ENCODE measurements around the gene LZTS2. TPM values are rescaled to one million over a fixed set of nuclear protein-coding genes. Genes with fewer than 3 reads are reported as not detected.

LZTS2 gene
- total RNA-seq, 1 donor from 2014 or later = 52.2 TPM

- DNase-seq (ENCODE audit: low spot score) = no peak
- H3K36me3 Mint-ChIP-seq (ENCODE audit: low read depth, unreplicated experiment) = peaks cover 8% of the 10 kb centered on the region
Observed at GRCh38 chr10:101000127-101000914, 713 bp downstream of the LZTS2 start.

DNA sequence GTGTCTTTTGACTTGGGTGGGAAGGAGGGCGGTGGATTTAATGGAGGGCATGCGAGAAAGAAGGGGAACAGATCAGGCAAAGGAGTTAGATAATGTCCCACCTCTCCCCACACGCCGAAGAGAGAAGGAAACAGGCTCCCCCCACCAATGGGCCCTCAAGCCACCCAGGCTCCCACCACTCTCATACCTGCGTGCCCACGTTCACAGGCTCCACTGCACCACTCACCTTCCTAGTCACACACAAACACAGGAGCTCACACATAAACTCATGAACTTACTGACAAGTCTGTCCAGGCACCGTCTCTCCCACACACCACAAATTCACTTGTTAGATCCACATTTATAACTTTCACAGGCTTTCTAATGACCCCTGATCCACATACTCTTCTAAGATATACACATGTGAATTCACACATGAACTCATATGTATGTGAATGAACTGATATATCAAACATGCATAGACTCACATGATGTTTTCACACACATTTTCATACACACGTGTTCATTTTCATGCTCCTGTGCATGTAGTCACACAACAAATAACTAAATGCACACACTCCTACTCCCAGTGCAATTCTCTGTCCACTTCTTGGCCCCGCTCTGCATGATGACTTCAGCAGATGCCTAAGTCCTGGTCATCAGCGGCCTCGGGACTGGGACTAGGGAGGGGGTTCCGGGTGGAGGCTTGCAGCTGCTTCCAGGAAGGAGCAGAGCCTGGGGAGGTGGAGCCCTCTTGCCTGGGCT, 1.5 kb downstream of the LZTS2 start:
- DNase-seq (ENCODE audit: low spot score) = no peak
- peak overlapping the region; percentile 90 for H3K4me3 Mint-ChIP-seq (ENCODE audit: unreplicated experiment)
- H3K36me3 Mint-ChIP-seq (ENCODE audit: low read depth, unreplicated experiment) = peaks cover 13% of the 10 kb centered on the region
- no peaks in the 10 kb centered on the region for H3K9me3 Mint-ChIP-seq (ENCODE audit: unreplicated experiment)
- no peak for TF ChIP-seq CTCF (IDR thresholded peaks at IDR 0.05; ENCODE audit: unreplicated experiment)
- H3K27ac Mint-ChIP-seq (ENCODE audit: unreplicated experiment) = peak overlapping the region; percentile 82
- H3K4me1 Mint-ChIP-seq (ENCODE audit: unreplicated experiment) = peaks cover 17% of the 10 kb centered on the region
- peaks cover 8% of the 10 kb centered on the region for H3K27me3 Mint-ChIP-seq (ENCODE audit: unreplicated experiment)

More at GRCh38 chr10:101000127-101000914, 713 bp downstream of the LZTS2 start:
- H3K4me3 Mint-ChIP-seq (ENCODE audit: unreplicated experiment) = peak overlapping the region; percentile 90
- no peaks in the 10 kb centered on the region for H3K9me3 Mint-ChIP-seq (ENCODE audit: unreplicated experiment)
- TF ChIP-seq CTCF (IDR thresholded peaks at IDR 0.05; ENCODE audit: unreplicated experiment) = no peak
- peaks cover 8% of the 10 kb centered on the region for H3K27me3 Mint-ChIP-seq (ENCODE audit: unreplicated experiment)
- H3K4me1 Mint-ChIP-seq (ENCODE audit: unreplicated experiment) = peaks cover 17% of the 10 kb centered on the region
- peak overlapping the region; percentile 82 for H3K27ac Mint-ChIP-seq (ENCODE audit: unreplicated experiment)

DNA sequence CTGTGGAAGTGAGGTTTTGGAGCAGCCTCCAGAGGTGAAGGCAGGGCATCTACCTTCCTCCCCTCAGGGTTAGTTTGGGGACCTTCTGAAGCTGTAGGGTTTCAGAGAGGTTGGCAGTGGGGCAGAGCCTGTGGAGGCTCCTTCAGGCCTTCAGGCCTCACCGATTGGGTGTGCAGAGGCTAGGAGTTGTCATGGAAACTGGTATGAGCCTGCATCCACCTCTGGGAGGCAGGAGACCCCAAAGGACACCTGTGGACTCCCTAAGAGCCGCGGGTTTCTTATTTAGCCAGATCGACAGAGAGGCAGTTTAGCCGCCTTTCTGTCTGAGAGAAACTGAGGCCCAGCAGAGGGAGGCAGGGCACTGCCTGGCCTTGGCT, 2.0 kb downstream of the LZTS2 start:
- Mint-ChIP-seq H3K27me3 (ENCODE audit: unreplicated experiment) (peaks cover 7% of the 10 kb centered on the region), H3K4me3 (ENCODE audit: unreplicated experiment) (peak overlapping the region; percentile 90), H3K4me1 (ENCODE audit: unreplicated experiment) (peaks cover 12% of the 10 kb centered on the region)

DNA sequence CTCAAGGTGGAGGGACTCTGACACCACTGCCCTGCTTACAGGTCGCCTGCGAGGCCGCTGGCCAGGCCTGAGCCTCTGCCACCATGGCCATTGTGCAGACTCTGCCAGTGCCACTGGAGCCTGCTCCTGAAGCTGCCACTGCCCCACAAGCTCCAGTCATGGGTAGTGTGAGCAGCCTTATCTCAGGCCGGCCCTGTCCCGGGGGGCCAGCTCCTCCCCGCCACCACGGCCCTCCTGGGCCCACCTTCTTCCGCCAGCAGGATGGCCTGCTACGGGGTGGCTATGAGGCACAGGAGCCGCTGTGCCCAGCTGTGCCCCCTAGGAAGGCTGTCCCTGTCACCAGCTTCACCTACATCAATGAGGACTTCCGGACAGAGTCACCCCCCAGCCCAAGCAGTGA, 2.8 kb downstream of the LZTS2 start:
- DNase-seq (ENCODE audit: low spot score) = no peak
- peaks cover 16% of the 10 kb centered on the region for H3K36me3 Mint-ChIP-seq (ENCODE audit: low read depth, unreplicated experiment)
- H3K4me3 Mint-ChIP-seq (ENCODE audit: unreplicated experiment) = no peak overlapping the region
- H3K27ac Mint-ChIP-seq (ENCODE audit: unreplicated experiment) = no peak overlapping the region
- peaks cover 12% of the 10 kb centered on the region for H3K4me1 Mint-ChIP-seq (ENCODE audit: unreplicated experiment)
- peaks cover 6% of the 10 kb centered on the region for H3K27me3 Mint-ChIP-seq (ENCODE audit: unreplicated experiment)
- no peak for TF ChIP-seq CTCF (IDR thresholded peaks at IDR 0.05; ENCODE audit: unreplicated experiment)
- H3K9me3 Mint-ChIP-seq (ENCODE audit: unreplicated experiment) = no peaks in the 10 kb centered on the region

More for the DNA sequence above, 2.0 kb downstream of the LZTS2 start:
- no peak overlapping the region for H3K27ac Mint-ChIP-seq (ENCODE audit: unreplicated experiment)
- no peak for DNase-seq (ENCODE audit: low spot score)
- H3K36me3 Mint-ChIP-seq (ENCODE audit: low read depth, unreplicated experiment) = peaks cover 16% of the 10 kb centered on the region
- no peak for TF ChIP-seq CTCF (IDR thresholded peaks at IDR 0.05; ENCODE audit: unreplicated experiment)
- H3K9me3 Mint-ChIP-seq (ENCODE audit: unreplicated experiment) = no peaks in the 10 kb centered on the region
